HFF-Myc (cell line): Measurements from ENCODE around the gene DLGAP1.

ENCODE experiments used
- DNase-seq: peaks from one replicate; pipeline ENCODE4 v3.0.0-alpha.2; 2011; ENCODE audit warnings: low read depth; ENCODE audit errors: extremely low read depth
- H3K4me3 ChIP-seq: replicated peaks from 2 replicates; pipeline ENCODE4 v1.5.1; 2011; ENCODE audit warnings: low read depth, mild to moderate bottlenecking, control low read depth, low read length
- TF ChIP-seq, protein P1 (sequence below): IDR thresholded peaks from 2 replicates; pipeline ENCODE4 v1.5.1; 2012; ENCODE audit warnings: mild to moderate bottlenecking, low read depth, low read length, control low read depth; ENCODE audit errors: missing control alignments

The DLGAP1 gene

DNA sequence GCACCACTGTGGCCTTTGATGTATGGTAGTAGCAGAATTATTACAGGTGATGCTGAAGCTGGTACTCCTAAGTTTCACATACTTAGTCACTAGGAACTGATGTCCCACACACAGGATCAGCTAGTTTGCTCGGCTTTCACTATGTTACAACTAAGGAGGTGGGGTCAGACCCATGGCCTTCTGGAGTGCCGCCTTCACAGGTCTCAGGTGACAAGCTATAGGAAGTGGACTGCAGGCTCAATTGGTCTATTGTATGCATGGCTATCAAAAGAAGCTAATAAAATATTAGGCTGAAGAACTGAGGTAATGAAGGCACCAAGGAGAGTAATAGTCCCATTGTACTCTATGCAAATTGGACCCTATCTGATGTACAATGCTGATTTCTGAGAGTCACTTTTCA, 170.6 kb downstream of the DLGAP1 start:
- TF ChIP-seq, protein P1, sequence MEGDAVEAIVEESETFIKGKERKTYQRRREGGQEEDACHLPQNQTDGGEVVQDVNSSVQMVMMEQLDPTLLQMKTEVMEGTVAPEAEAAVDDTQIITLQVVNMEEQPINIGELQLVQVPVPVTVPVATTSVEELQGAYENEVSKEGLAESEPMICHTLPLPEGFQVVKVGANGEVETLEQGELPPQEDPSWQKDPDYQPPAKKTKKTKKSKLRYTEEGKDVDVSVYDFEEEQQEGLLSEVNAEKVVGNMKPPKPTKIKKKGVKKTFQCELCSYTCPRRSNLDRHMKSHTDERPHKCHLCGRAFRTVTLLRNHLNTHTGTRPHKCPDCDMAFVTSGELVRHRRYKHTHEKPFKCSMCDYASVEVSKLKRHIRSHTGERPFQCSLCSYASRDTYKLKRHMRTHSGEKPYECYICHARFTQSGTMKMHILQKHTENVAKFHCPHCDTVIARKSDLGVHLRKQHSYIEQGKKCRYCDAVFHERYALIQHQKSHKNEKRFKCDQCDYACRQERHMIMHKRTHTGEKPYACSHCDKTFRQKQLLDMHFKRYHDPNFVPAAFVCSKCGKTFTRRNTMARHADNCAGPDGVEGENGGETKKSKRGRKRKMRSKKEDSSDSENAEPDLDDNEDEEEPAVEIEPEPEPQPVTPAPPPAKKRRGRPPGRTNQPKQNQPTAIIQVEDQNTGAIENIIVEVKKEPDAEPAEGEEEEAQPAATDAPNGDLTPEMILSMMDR: no peak
- DNase-seq: no peak

DNA sequence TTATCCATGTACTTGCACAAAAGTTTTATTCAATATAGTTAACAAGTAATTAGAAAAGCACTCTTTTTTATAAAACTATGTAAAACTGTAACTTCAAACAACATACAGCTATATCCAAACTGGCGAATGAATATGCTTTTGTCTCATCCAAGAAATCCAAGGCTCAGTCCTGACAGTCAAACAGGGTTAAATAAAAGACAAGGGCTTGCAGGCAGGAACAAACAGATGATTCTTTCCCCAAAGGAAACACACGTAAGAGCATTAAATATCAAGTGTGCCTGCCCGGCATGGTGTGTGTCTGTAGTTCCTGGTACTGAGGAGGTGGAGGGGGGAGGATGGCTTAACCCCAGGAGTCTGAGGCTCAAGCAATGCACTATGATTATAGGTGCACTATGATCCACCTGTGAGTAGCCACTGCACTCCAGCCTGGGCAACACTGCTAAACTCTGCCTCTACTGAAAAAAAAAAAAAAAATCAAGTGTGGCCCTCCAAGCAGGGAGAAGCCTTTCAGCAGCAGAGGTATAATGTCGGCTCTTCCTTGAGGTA, 171.3 kb downstream of the DLGAP1 start:
- H3K4me3 ChIP-seq: no peak overlapping the region
- TF ChIP-seq, protein P1: no peak
- no peak for DNase-seq

More for the DNA sequence above, 170.6 kb downstream of the DLGAP1 start:
- H3K4me3 ChIP-seq: no peak overlapping the region

DNA sequence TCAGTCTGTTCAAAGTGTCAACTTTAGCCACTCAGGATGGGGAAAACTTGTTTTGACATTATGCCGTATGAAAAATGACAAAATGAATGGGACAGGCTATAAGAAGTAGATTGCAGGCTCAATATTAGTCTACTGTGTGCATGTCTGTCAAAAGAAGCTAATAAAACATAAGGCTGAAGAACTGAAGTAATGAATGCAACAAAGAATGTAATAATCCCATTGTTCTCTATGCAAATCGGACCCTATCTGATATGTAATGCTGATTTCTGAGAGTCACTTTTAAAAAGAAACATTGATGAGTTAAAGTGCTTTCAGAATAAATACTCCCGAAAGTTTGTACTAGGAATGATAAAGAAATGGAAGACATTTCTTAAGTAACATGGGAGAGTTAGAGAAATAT, 172.2 kb downstream of the DLGAP1 start:
- H3K4me3 ChIP-seq: no peak overlapping the region
- TF ChIP-seq, protein P1: no peak
- DNase-seq: no peak

DNA sequence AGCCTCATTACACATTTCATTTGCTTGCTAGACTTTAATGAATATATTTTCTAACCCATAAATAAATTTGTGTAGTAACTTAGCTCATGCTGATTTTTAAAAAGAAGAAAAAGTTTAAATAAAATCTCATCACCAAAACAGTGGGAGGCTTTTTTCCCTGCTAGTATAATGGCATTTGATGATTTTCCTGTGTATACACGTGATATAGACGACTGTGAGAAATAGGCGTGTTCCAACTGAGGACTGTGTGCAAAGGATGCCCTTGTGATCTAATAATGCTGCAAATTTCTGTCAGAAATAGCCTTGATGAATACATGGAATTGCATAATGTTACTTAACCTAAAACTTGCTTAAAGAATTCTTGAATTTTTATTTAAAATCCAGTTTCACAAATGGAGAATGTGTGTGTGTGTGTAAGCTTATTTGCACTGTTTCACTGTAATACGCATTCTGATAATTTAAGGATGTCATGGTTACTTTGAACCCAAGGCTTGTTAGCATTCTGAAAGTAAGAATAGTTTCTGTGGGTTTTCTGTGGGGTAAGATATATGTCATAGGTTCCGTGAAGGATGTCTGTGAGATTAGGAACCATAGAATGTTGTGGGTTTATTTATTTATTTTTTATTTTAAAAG, 178.0 kb downstream of the DLGAP1 start:
- TF ChIP-seq, protein P1: no peak

DNA sequence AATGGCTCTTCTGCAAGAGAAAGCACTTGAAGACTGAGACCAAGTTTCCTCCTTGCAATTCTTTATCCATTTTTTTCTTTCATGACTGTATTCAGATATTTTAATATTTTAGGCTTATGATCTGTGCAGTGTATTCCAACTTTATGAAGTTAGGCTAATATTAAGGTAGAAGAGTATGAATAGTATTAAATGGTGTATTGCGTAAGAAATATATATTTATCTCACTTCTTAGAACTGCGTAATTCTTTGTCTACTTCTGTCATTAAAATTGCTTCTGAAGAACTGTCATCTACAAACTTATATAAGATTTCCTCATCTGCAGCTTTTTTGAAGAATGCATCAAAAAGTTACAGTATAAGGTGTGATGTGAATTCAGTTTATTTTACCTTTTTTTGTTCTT, 183.2 kb downstream of the DLGAP1 start:
- TF ChIP-seq, protein P1: no peak
- no peak for DNase-seq
- no peak overlapping the region for H3K4me3 ChIP-seq

More for the DNA sequence above, 178.0 kb downstream of the DLGAP1 start:
- no peak overlapping the region for H3K4me3 ChIP-seq
- no peak for DNase-seq

DNA sequence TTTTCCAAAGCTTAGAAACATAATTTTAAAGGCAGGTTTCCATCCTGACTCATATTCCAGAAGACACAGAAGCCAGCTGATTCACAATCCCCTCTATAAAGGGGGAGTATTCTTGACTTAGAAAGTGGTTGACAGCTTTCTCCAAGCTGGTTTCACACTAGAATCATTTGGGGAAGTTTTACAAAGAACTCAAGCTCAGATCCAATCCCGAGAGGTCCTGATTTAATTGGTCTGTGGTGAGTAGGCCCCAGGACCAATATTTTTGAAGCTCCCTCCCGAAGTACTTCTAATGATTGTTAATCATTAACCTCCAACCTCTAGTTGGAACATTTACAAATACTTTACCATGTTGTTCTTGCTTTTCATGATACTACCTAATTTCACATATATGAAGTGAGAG, 184.1 kb downstream of the DLGAP1 start:
- no peak for DNase-seq
- TF ChIP-seq, protein P1: no peak

More for the DNA sequence above, 184.1 kb downstream of the DLGAP1 start:
- no peak overlapping the region for H3K4me3 ChIP-seq
